22Rv1 (cell line): ENCODE measurements around the gene PER3.

Source experiments
- H3K27ac ChIP-seq: fragments of 450-650 bp; 2 replicates; pipeline ENCODE4 v1.5.1; 2017
- ZFX ChIP-seq: fragments of 450-650 bp; IDR thresholded peaks from 2 replicates; pipeline ENCODE4 v1.6.1; 2017; ENCODE audit warnings: antibody characterized with exemption, borderline replicate concordance
- TF ChIP-seq, protein P1 (sequence below): fragments of 450-650 bp; IDR thresholded peaks from 2 replicates; pipeline ENCODE4 v1.5.1; 2017; ENCODE audit warnings: mild to moderate bottlenecking

The PER3 gene

DNA sequence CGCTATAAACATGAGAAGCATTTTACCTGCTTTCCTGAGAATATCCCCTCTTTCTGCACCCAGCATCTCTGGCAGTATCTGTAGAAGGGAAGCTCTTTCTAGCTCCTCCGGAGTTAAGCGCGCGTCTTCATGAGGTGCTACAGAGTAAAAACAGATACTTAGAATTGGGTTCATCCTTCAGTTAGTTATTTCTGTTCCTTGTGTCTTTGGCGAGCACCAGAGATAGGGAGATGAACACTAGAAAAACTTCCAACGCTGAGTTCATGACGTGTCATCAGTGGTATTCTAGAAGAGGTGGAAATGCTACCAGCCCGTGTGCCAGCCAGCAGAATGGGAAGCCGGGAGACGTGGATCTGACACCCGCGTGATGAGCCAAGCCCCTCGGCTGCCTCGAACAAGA lies 66.7 kb downstream of the PER3 start:
- TF ChIP-seq, protein P1, sequence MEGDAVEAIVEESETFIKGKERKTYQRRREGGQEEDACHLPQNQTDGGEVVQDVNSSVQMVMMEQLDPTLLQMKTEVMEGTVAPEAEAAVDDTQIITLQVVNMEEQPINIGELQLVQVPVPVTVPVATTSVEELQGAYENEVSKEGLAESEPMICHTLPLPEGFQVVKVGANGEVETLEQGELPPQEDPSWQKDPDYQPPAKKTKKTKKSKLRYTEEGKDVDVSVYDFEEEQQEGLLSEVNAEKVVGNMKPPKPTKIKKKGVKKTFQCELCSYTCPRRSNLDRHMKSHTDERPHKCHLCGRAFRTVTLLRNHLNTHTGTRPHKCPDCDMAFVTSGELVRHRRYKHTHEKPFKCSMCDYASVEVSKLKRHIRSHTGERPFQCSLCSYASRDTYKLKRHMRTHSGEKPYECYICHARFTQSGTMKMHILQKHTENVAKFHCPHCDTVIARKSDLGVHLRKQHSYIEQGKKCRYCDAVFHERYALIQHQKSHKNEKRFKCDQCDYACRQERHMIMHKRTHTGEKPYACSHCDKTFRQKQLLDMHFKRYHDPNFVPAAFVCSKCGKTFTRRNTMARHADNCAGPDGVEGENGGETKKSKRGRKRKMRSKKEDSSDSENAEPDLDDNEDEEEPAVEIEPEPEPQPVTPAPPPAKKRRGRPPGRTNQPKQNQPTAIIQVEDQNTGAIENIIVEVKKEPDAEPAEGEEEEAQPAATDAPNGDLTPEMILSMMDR, result no peak
- TF ChIP-seq ZFX, result no peak
- no peak overlapping the region for H3K27ac ChIP-seq

DNA sequence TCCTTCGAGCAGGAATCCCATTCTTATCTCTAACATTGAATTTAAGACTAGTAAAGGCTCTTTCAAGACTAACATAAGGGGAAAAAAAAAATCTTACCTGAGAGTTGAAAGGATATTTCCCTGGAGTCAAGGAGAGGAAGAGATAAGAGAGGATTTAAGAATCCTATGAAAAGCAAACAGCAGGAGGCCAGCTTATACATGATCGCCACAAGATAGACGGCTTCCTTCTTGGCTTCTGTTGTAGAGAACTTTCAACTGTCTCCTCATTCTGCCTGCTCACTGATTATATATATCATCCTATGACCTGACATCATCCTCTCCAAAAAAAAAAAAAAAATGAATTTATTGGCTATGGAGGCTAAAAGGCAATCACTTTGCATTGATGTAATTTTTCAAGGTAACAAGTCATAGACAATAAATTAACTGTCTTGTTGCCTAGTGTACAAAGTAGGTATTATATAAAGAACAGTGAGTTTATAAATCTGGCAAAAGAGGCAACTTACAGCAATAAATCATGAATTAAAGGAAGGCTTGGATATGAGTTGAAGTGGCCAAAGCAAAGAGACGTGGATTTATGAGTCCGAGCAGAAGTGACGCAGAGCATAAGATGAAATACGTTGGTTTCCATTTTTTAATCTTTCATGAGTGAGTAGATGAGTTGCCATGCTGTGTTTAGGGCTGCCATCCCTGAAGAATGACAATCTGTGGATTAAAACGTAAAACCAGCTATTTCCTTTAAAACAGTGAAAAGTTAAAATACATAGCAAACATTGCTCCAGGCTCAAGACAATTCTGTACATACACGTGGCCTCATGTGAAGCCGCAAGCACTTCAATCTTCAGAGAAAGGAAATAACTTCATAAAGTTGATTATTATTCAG lies 69.0 kb downstream of the PER3 start, which contains the start of gene UTS2:
Gene UTS2, minus strand, starts transcription at position 262 of the 880 bp plus-strand sequence. Its CDS starts 62 bp downstream, at position 200.
- no peak within 1 kb of the TSS for H3K27ac ChIP-seq
- no peak for TF ChIP-seq ZFX
- TF ChIP-seq, protein P1, result no peak

DNA sequence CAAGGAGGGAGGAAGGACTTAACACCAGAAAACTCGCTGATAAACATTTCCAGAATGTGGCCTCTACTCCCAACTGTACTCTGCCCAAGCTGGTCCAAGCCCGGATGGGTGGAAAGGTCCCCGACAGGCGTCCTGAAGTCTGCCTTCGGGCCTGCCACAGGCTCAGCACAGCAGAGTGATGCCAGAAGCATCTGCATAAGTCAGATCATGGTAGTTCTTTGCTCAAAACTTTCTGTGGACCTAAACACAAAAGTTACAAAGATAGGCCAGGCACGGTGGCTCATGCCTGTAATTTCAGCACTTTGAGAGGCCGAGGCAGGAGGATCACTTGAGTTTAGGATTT lies 69.6 kb downstream of the PER3 start:
- TF ChIP-seq, protein P1, result no peak
- TF ChIP-seq ZFX, result no peak
- H3K27ac ChIP-seq, result no peak overlapping the region

DNA sequence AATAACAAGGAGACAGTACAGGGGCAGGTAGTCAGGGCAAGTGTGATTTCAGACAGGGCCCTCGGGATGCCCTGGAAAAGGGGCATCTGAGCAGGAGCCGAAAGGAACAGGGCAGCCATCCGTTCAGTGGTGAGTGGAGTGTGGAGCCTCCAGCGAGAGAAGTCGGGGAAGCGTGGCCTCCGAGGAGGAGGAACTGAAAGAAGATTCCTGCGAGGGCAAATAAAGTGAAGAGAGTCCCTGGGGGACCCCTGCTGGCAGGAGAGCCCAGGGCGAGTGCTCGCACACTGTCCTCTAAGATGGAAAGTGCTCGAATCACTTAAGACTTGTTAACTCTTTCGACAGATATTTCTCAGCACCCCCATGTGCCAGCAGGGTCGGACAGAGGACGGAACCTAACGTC lies 72.3 kb downstream of the PER3 start:
- TF ChIP-seq, protein P1, result no peak
- TF ChIP-seq ZFX, result no peak
- no peak overlapping the region for H3K27ac ChIP-seq

DNA sequence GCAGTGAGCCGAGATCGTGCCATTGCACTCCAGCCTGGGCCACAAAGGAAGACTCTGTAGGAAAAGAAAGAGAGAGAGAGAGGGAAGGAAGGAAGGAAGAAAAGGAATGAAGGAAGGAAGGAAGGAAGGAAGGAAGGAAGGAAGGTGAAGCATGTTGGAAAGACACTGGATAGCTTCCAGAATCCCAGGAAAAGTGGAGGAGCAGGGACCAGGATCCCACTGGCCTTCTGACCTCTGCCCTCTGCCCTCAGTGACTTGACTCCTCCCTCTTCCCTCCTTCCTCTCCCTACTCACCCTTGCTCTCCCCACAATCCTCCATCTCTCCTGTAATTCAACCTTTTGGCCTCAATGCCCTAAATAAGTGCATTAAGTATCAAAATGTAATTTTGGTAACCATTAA lies 72.9 kb downstream of the PER3 start:
- no peak for TF ChIP-seq ZFX
- TF ChIP-seq, protein P1, result no peak
- H3K27ac ChIP-seq, result no peak overlapping the region

DNA sequence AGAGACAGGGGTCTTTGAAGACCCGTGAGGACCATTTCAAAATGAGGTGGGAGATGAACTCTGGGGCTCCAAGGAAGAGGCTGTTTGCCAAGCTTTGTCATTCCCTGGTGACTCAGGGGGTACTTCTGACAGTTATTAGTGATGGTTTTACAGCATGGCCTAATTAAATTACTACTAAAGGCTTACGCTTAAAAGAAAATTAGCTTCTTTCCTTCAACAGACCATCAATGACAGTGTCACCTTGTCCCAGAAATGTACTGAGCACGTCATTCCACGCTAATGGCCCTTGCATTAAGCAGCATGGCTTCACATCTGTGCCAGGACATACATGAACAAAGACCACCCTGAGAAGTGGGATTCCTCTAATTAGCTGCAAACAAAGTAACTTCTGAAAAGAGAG lies 73.9 kb downstream of the PER3 start:
- H3K27ac ChIP-seq, result no peak overlapping the region
- TF ChIP-seq ZFX, result no peak

DNA sequence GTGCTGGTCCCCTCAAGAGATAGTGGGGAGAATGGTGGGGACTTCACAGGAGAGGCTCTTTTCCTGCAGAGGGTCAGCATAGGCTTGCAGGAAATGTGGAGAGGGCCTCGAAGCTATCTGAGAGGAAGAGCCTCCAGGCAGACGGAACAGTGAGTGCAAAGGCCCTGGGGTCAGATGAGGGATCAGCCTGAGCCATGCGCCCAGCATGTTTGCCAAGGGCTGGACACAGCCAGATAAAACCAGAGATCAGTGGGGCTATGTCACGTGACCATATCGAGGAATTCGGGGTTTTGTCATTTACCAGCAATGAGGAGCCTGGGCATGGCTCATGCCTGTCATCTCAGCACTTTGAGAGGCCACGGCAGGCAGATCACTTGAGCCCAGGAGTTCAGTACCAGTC lies 75.3 kb downstream of the PER3 start:
- no peak overlapping the region for H3K27ac ChIP-seq
- no peak for TF ChIP-seq ZFX
- TF ChIP-seq, protein P1, result no peak
